GM12801 (cell line): ENCODE results near the gene AKAP10.

ENCODE experiments used
- CTCF ChIP-seq: IDR thresholded peaks from one replicate; pipeline ENCODE4 v1.5.1; 2011; ENCODE audit warnings: control low read depth; ENCODE audit not compliant: insufficient read length; ENCODE audit errors: extremely low read depth

Gene AKAP10

DNA sequence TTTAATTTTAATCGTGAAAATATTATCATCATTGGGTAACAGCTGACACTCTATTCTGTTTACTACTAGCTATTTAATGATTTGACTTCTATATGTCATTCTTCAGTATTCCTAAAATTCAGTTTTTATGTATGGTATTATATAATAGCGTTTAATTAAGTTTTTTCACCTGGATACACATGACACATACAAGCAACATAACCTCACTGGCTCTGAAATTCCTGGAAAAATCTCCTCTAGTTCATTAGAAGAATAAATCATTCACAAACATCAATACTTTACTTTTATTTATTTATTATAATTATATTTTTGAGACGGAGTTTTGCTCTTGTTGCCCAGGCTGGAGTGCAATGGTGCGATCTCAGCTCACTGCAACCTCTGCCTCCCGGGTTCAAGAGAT is 44.0 kb downstream of the AKAP10 start:
- TF ChIP-seq CTCF = no peak

GRCh38 chr17:19933221-19933620 is 44.4 kb downstream of the AKAP10 start:
- TF ChIP-seq CTCF = no peak

GRCh38 chr17:19928299-19928698 is 49.3 kb downstream of the AKAP10 start:
- no peak for TF ChIP-seq CTCF

DNA sequence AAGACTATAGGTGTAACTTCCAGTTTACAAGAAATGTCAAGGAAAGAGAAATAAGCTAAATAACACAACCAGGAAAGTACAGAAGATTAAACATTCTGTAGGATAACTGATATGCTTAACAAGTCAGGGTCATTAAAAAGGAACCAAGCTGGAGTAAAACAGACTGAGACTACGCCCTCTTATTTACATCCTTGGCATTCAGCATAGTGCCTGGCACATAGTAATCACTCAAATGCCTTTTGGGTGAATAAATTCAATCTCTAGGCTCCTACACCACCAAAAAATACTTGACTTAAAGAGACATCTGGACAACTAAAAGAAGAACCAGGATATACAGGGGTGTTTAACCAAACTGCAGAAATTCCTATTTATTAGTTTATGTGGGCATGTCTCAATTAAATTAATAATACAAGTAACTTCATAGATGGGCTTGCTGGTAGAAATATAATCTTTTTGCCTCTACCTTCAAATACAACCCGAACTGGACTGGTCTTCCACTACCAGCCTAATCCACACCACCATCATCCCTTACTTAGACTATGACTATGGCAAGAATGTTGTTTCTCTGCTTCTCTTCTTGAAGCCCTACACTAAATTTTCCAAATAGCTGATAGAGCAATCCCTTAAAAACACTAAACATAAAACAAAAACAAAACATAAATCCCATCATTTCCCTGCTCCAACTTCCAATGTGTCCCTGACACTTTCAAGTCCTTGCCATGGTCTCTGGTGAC is 62.2 kb downstream of the AKAP10 start:
- no peak for TF ChIP-seq CTCF

- no peak for TF ChIP-seq CTCF
Observed at GRCh38 chr17:19911033-19911432, 66.6 kb downstream of the AKAP10 start.

- TF ChIP-seq CTCF = no peak
Observed at GRCh38 chr17:19909139-19909538, 68.5 kb downstream of the AKAP10 start.

DNA sequence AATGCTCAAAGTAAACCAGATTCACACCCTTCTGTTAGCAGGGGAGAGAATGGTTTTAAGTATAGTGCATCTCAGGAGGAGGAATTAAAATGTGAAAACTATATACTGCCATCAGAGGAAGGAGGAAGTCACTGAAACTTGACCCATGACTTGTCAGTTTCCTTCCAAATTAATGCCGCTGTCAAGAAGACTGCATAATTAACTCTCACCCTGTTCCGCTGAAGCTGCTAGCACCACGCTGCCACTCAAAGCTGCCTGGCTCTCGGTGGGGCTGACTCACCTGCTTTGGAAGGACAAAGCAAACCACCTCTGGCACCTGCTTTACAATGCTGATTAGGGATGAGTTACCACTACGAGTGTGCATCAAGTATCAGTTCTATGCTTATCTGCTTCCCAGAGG is 72.1 kb downstream of the AKAP10 start:
- TF ChIP-seq CTCF = no peak

- no peak for TF ChIP-seq CTCF
Observed at GRCh38 chr17:19904924-19905323, 72.7 kb downstream of the AKAP10 start.
